Activated gamma-delta T cell treated with Interleukin-2 at 50 U/mL for 16 hours (primary cell): Measurements from ENCODE around the gene TNS2.
A peak's percentile ranks its signal among the peaks of the same experiment; 100 is the strongest.
"Not testable (repeated sequence)": the region's sequence is repeated elsewhere in the genome, so short reads cannot be mapped to it uniquely, and the experiment has no call there.

Source experiments
- DNase-seq: peaks from one replicate; pipeline ENCODE4 v3.0.0-alpha.2; 2020

The TNS2 gene

DNA sequence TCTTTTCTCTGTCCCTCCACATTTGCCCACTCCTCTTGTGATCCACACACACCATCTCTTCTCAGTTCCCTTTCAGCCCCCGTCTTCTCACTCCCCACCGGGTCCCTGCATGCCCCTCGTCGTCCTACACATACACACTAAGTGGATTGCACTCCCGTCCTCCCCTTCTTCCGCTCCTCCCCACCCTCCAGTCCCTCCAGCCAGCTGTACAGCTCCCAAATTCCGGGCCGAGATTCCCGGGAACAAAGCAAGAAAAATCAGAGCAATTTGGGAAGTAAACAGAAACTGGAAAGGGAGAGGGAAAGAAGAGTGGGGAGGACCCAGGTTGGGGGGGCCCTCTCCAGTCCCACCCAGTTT lies 47.3 kb downstream of the TNS2 start:
- no peak for DNase-seq

DNA sequence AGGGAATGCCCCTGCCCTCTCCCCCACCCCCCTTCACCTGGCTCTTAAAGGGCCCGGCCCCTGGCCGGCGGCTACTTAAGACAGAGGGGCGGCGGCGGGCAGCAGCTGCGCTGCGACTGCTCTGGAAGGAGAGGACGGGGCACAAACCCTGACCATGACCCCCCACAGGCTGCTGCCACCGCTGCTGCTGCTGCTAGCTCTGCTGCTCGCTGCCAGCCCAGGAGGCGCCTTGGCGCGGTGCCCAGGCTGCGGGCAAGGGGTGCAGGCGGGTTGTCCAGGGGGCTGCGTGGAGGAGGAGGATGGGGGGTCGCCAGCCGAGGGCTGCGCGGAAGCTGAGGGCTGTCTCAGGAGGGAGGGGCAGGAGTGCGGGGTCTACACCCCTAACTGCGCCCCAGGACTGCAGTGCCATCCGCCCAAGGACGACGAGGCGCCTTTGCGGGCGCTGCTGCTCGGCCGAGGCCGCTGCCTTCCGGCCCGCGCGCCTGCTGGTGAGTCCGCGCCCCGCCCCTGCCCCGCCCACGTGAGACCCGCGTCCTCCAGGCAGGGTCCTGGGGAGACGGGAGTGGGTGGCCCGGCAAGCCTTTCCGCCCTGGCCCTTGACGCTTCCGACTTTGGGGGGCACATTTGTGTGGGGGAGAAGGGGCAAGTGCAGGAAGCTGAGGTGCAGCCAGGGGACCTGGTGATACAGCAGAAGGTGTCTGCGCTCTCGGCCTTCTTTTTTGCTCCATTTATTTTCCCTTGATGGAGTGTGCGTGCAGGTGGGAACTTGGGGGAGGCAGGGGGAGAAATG lies 47.9 kb downstream of the TNS2 start, which contains the start of gene IGFBP6:
IGFBP6 (plus strand) TSS at position 104 of the 790 bp plus-strand sequence; CDS start at position 155, 51 bp downstream.
- DNase-seq, result peak; percentile 56

DNA sequence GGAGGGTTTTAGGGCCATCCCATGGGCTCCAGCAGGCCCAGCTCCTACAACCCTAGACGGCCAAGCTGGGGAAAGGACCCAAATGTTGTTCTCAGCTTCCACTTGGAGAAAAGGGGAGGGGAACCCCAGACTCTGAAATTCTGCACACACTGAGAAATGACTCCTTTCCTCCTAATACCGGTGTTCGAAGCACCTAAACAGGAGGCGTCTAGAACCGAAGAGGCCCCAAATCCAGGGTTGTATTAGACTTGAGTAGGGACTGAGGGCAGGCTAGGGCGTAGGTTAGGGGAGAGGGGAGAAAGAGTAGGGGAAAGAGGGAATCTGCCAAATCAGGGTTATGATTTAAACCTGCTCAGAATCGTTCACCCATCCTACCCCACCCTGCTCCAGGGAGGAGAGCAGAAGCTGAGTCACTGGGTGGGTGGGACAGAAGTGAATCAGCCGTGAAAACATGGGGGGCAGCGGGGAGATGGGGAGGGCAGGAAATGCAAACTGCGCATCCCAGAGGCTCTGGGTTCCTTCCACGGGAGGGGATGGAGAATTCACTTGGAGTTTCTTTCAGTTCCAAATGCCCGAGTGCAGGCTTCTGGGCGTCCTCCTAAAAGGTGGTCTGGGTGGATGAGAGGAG lies 48.6 kb downstream of the TNS2 start:
- DNase-seq, result no peak

DNA sequence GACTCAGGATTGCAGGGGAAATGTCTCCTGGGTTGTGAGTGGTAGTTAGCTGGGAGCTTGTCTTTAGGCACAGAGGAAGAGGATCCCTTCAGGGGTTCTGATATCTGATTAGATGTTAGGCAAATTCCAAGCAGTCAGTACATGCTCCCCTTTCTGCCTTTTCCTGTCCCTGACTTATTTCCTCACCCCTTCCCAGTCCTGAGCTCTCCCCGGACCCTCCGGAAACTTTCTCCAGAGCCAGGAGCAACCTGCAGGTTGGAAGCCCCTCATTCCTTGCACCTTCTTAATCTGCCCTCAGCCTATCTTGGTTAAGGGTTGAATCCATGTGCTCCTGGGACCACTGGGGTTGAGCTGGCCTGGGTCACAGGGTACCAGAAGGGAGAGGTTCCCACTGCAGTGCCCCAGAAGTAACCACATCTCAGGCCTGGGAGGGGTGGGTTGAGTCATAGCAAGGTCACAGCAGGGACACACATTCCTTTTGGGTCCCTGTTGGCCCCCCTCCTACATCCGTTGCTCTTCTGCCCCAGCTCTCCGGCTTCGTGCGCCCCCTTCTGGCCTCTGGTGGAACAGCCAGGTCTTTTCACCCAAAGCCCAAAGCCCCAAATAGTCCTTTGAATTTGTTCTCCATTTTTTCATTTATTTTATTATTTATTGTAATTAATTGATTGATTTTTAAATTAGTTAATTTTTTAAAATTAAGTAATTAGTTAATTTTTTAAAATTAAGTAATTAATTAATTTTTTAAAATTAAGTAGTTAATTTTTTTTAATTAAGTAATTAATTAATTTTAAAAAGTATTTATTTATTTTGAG lies 49.4 kb downstream of the TNS2 start:
- DNase-seq, result peak; percentile 93

DNA sequence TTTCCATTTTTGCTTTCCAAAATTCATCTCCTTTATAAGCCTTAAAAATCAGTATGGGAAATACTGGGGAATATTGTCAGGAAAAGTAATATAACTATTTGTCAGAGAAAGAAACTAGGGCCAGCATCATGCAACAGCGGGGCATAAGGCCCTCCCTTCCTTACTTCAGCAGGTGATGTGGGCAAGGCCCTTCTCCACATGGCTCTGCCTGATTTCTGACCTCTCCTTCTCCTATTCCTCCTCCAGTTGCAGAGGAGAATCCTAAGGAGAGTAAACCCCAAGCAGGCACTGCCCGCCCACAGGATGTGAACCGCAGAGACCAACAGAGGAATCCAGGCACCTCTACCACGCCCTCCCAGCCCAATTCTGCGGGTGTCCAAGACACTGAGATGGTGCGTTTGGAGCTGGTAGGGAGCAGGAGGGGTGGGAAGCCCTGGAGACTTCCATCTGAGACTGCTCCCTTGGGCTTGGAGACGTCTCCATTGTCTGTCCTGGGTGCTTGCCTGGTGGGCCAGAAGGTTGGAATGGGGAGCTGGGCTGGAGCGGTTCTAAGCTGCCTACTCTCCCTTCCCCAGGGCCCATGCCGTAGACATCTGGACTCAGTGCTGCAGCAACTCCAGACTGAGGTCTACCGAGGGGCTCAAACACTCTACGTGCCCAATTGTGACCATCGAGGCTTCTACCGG lies 50.7 kb downstream of the TNS2 start:
- DNase-seq, result no peak

- no peak for DNase-seq
Observed at GRCh38 chr12:53101266-53101665, 51.4 kb downstream of the TNS2 start.

GRCh38 chr12:53101931-53102781 lies 52.3 kb downstream of the TNS2 start:
- DNase-seq, result no peak

DNA sequence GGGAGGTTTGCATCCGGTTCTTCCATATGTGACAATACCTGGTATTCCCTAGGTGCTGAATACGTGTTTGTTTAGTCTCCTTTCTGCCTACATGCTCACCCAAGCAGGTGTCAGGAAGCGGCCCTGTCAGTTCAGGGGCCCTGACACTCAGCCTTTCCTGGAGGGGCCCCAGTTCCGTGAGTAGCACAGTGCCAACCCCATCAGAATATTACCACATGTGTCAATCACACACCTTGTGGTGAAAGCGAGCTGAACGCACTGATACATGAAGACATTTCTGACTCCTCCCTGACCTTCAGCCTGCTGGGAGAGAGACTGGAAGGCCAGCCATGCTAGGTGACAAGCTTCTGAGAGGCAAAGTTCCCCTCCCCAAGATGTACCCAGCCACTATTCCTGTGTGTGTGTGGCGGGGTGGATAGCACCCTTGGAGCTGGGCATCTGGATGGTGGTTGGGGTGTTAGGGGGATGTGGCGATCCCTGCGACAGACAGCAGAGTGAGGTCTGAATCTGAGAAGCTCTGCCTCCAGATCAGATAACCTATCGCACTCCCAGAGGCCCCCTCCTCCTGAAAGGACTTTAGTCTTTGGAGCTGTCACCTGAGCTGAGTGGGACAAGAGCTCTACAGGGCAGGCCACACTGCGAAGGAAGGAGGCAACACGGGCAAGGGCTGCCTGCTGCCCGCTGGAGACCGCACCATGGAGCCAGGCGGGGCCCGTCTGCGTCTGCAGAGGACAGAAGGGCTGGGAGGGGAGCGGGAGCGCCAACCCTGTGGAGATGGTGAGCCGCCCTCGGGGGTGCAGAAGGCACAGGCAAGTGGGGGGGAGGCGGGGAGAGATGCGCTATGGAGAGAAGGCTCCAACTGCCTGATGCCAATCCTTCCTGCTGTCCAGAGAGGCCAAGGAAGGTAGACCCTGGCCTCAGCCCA lies 53.3 kb downstream of the TNS2 start, which contains the start of gene SOAT2:
SOAT2 (plus strand) TSS at position 604 of the 925 bp plus-strand sequence; CDS start at position 696, 92 bp downstream.
- peak; percentile 60 for DNase-seq

DNA sequence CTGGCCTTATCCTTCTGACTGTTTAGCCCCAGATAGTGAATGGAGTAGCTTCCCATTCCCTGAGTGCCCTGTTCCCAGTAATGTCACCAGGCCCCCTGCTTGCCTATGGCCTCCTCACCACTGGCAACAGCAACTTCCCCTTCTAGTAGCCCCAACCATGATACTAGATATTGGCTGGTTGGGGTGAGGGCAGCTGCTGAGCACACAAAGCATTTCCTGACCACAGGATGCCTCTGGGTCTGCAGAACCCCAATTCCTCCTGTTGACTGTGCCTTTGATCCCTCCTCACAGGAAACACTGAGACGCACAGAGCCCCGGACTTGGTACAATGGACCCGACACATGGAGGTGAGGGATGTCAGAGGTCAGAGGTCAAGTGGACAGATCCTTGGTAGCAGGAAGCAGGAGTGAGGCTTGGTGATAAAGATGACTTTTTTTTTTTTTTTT lies 54.0 kb downstream of the TNS2 start:
- no peak for DNase-seq

DNA sequence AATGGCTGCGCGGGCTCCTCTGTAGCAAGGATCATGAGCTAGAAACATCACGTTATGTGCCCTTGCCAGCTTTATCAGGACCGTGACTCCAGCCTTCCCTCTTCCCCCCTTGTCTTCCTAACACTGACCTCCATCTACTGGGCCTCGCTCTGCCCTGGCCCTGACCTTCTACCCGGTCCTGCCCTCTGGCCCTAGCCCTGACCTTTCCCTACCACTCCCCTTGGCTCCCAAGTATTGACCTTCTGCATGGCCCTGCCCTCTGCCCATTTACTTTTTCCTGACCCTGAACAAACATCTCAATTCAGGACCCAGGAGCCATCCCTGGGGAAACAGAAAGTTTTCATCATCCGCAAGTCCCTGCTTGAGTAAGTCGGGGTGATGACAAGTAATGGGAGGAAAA lies 55.4 kb downstream of the TNS2 start:
- no peak for DNase-seq

- no peak for DNase-seq
Observed at GRCh38 chr12:53105712-53106439, 56.0 kb downstream of the TNS2 start.

GRCh38 chr12:53107122-53107521 lies 57.3 kb downstream of the TNS2 start:
- no peak for DNase-seq

DNA sequence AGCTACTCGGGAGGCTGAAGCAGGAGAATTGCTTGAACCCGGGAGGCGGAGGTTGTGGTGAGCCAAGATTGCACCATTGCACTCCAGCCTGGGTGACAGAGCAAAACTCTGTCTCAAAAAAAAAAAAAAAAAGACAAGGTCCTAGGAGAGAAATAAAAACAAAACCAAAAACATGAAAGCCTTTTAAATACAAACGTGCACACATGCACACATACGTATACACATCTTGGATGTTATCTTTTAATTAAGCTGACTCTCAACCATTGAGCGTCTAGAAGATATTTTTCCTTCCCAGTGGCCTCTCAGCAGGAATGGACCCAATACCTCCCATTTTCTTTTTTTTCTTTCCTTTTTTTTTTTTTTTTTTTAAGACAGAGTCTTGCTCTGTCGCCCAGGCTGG lies 62.6 kb downstream of the TNS2 start:
- DNase-seq, result not testable (repeated sequence)

GRCh38 chr12:53113136-53113705 lies 63.4 kb downstream of the TNS2 start:
- no peak for DNase-seq

DNA sequence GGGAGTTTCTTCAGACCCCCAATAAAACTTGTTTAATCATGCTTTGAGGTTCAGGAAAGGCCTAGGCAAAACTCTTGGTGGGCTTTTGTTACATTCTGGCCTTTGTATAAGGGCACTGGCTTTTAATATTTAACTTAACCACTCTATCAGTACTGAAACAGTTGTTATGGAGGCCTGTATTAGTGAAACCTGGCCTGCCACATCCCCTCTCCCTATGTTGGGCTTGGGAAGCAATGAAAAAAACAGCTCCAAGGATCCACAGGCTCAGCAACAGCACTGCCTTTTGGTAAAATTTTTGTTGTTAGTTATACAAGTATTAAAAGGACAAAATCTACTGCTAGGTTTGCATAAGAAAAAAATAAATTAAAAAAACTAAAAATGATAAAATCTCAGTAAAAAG lies 64.1 kb downstream of the TNS2 start:
- no peak for DNase-seq
